Measurements from ENCODE around the gene HLA-DOB. TPM values are rescaled to one million over a fixed set of nuclear protein-coding genes. Genes with fewer than 3 reads are reported as not detected.

Gene HLA-DOB
- total RNA-seq: 0.42 TPM
- 0.90 TPM for polyA plus RNA-seq

GRCh38 chr6:32816746-32817204, at the start of gene HLA-DOB:
Gene HLA-DOB, minus strand, starts transcription at chr6:32817002. Its CDS starts 51 bp downstream, at chr6:32816951.
- DNase-seq (ENCODE audit: extremely low spot score): peak; percentile 51
- 36% methylated on average over 3 of the region's 3 CpGs for WGBS
- Histone ChIP-seq H3K36me3 (ENCODE audit: insufficient read depth) (no peaks in the 10 kb centered on the region), H3K27ac (ENCODE audit: low read depth) (no peak within 1 kb of the TSS), H3K4me1 (ENCODE audit: insufficient read depth) (peaks cover 1% of the 10 kb centered on the region), H3K4me3 (ENCODE audit: low read depth, low read length) (no peak within 1 kb of the TSS)

- Histone ChIP-seq H3K36me3 (ENCODE audit: insufficient read depth) (no peaks in the 10 kb centered on the region), H3K4me3 (ENCODE audit: low read depth, low read length) (no peak overlapping the region), H3K27ac (ENCODE audit: low read depth) (no peak overlapping the region), H3K4me1 (ENCODE audit: insufficient read depth) (peaks cover 2% of the 10 kb centered on the region)
- WGBS: 69% methylated on average over 10 of the region's 10 CpGs
- DNase-seq (ENCODE audit: extremely low spot score): no peak
These were observed 49.1 kb upstream of the HLA-DOB start for GRCh38 chr6:32865724-32866443.

- 68% methylated on average over 3 of the region's 3 CpGs for WGBS
- H3K27ac ChIP-seq (ENCODE audit: low read depth): no peak overlapping the region
- DNase-seq (ENCODE audit: extremely low spot score): no peak
- H3K36me3 ChIP-seq (ENCODE audit: insufficient read depth): no peaks in the 10 kb centered on the region
- H3K4me1 ChIP-seq (ENCODE audit: insufficient read depth): peaks cover 2% of the 10 kb centered on the region
- no peak overlapping the region for H3K4me3 ChIP-seq (ENCODE audit: low read depth, low read length)
These were observed 45.9 kb upstream of the HLA-DOB start for GRCh38 chr6:32862725-32863124.

- Histone ChIP-seq H3K27ac (ENCODE audit: low read depth) (no peak overlapping the region), H3K4me3 (ENCODE audit: low read depth, low read length) (no peak overlapping the region), H3K4me1 (ENCODE audit: insufficient read depth) (peaks cover 2% of the 10 kb centered on the region), H3K36me3 (ENCODE audit: insufficient read depth) (no peaks in the 10 kb centered on the region)
- WGBS: 86% methylated on average over 1 of the region's 1 CpG
- no peak for DNase-seq (ENCODE audit: extremely low spot score)
These were observed 43.9 kb upstream of the HLA-DOB start for GRCh38 chr6:32860674-32861073.

GRCh38 chr6:32858194-32858593, 41.4 kb upstream of the HLA-DOB start:
- Histone ChIP-seq H3K27ac (ENCODE audit: low read depth) (no peak overlapping the region), H3K36me3 (ENCODE audit: insufficient read depth) (no peaks in the 10 kb centered on the region), H3K4me3 (ENCODE audit: low read depth, low read length) (no peak overlapping the region), H3K4me1 (ENCODE audit: insufficient read depth) (peaks cover 2% of the 10 kb centered on the region)
- 85% methylated on average over 5 of the region's 5 CpGs for WGBS
- no peak for DNase-seq (ENCODE audit: extremely low spot score)

- H3K36me3 ChIP-seq (ENCODE audit: insufficient read depth): no peaks in the 10 kb centered on the region
- H3K27ac ChIP-seq (ENCODE audit: low read depth): no peak overlapping the region
- H3K4me1 ChIP-seq (ENCODE audit: insufficient read depth): peaks cover 2% of the 10 kb centered on the region
- 83% methylated on average over 14 of the region's 14 CpGs for WGBS
- no peak overlapping the region for H3K4me3 ChIP-seq (ENCODE audit: low read depth, low read length)
- no peak for DNase-seq (ENCODE audit: extremely low spot score)
These were observed 40.5 kb upstream of the HLA-DOB start for GRCh38 chr6:32857156-32857891.

GRCh38 chr6:32855467-32856174, 38.8 kb upstream of the HLA-DOB start:
- Histone ChIP-seq H3K36me3 (ENCODE audit: insufficient read depth) (no peaks in the 10 kb centered on the region), H3K4me1 (ENCODE audit: insufficient read depth) (peaks cover 3% of the 10 kb centered on the region), H3K27ac (ENCODE audit: low read depth) (no peak overlapping the region), H3K4me3 (ENCODE audit: low read depth, low read length) (no peak overlapping the region)
- 88% methylated on average over 8 of the region's 8 CpGs for WGBS
- no peak for DNase-seq (ENCODE audit: extremely low spot score)

GRCh38 chr6:32854376-32855178, 37.8 kb upstream of the HLA-DOB start:
- 20% methylated on average over 24 of the region's 24 CpGs for WGBS
- no peak for DNase-seq (ENCODE audit: extremely low spot score)
- Histone ChIP-seq H3K4me3 (ENCODE audit: low read depth, low read length) (peak overlapping the region; percentile 70), H3K27ac (ENCODE audit: low read depth) (peak overlapping the region; percentile 97), H3K36me3 (ENCODE audit: insufficient read depth) (no peaks in the 10 kb centered on the region), H3K4me1 (ENCODE audit: insufficient read depth) (peaks cover 3% of the 10 kb centered on the region)

GRCh38 chr6:32853541-32854375, 37.0 kb upstream of the HLA-DOB start, which contains the start of the genes PSMB9 and TAP1:
Gene PSMB9, plus strand, starts transcription at chr6:32854192. Its CDS starts 38 bp downstream, at chr6:32854230.
Gene TAP1, minus strand, starts transcription at chr6:32853704. Its CDS starts 68 bp downstream, at chr6:32853636.
- peak; percentile 81 for DNase-seq (ENCODE audit: extremely low spot score)
- under 1% methylated on average over 68 of the region's 68 CpGs for WGBS

GRCh38 chr6:32852844-32853540, 36.2 kb upstream of the HLA-DOB start:
- Histone ChIP-seq H3K4me1 (ENCODE audit: insufficient read depth) (peaks cover 3% of the 10 kb centered on the region), H3K27ac (ENCODE audit: low read depth) (peak overlapping the region; percentile 97), H3K36me3 (ENCODE audit: insufficient read depth) (no peaks in the 10 kb centered on the region), H3K4me3 (ENCODE audit: low read depth, low read length) (peak overlapping the region; percentile 70)
- no peak for DNase-seq (ENCODE audit: extremely low spot score)
- WGBS: under 1% methylated on average over 41 of the region's 41 CpGs

More at GRCh38 chr6:32853541-32854375, 37.0 kb upstream of the HLA-DOB start, which contains the start of the genes PSMB9 and TAP1:
- Histone ChIP-seq H3K36me3 (ENCODE audit: insufficient read depth) (no peaks in the 10 kb centered on the region), H3K4me1 (ENCODE audit: insufficient read depth) (peaks cover 3% of the 10 kb centered on the region), H3K4me3 (ENCODE audit: low read depth, low read length) (peak within 1 kb of the TSS; percentile 70), H3K27ac (ENCODE audit: low read depth) (peak within 1 kb of the TSS; percentile 97)

- WGBS: 48% methylated on average over 23 of the region's 23 CpGs
- Histone ChIP-seq H3K4me1 (ENCODE audit: insufficient read depth) (peaks cover 3% of the 10 kb centered on the region), H3K27ac (ENCODE audit: low read depth) (peak overlapping the region; percentile 97), H3K36me3 (ENCODE audit: insufficient read depth) (no peaks in the 10 kb centered on the region), H3K4me3 (ENCODE audit: low read depth, low read length) (peak overlapping the region; percentile 70)
- no peak for DNase-seq (ENCODE audit: extremely low spot score)
These were observed 35.4 kb upstream of the HLA-DOB start for GRCh38 chr6:32852018-32852843.
